GM12878 (cell line): ENCODE measurements around the gene PITPNC1. TPM values are rescaled to one million over a fixed set of nuclear protein-coding genes. Genes with fewer than 3 reads are reported as not detected.
A peak's percentile ranks its signal among the peaks of the same experiment; 100 is the strongest.
"Not testable (repeated sequence)": the region's sequence is repeated elsewhere in the genome, so short reads cannot be mapped to it uniquely, and the experiment has no call there.

ENCODE experiments used
- ATAC-seq: fragments of 200-7000 bp; cut with Tn5 transposase; 3 replicates; pipeline ENCODE4 v1.9.1; 2020; ENCODE audit warnings: mild to moderate bottlenecking, moderate library complexity
- BruUV-seq: library from RNA; stranded (reverse); fragments of 400-500 nt; replicated peaks from 2 replicates; lab custom pipeline; 2021; lab: Mats Ljungman, UMichigan
- CTCF ChIA-PET: fragments of 300-600 bp; sonication (Branson Sonifier 250); formaldehyde crosslinking; extraction: SDS; loops from one replicate; lab custom pipeline; 2021; ENCODE audit warnings: inconsistent platforms; lab: Yijun Ruan, JAX
- POLR2A ChIA-PET: fragments of 350-600 bp; formaldehyde crosslinking; extraction: SDS; loops from one replicate; lab custom pipeline; 2021; ENCODE audit warnings: inconsistent platforms; lab: Charles Lee
- RAD21 ChIA-PET: fragments of 300-600 bp; sonication (Branson Sonifier 250); formaldehyde crosslinking; loops from one replicate; lab custom pipeline; 2023; ENCODE audit warnings: antibody characterized with exemption; ENCODE audit not compliant: unreplicated experiment; lab: Charles Lee
- SMC1A ChIA-PET: fragments of 300-600 bp; sonication (Branson Sonifier 250); formaldehyde crosslinking; loops from one replicate; lab custom pipeline; 2023; ENCODE audit not compliant: unreplicated experiment, uncharacterized antibody; lab: Charles Lee
- DNase-seq: peaks from one replicate; pipeline ENCODE4 v3.0.0-alpha.2; 2011; ENCODE audit warnings: low read depth, low spot score
- FAIRE-seq: peaks from 3 replicates; lab custom pipeline; 2011; peaks lifted over from hg19 to GRCh38; lab: Jason Lieb, UNC
- H2AFZ ChIP-seq: 2 replicates; pipeline ENCODE4 v1.6.0; 2011; ENCODE audit warnings: low read depth, low read length, control low read depth; ENCODE audit not compliant: control insufficient read depth
- H3K27ac ChIP-seq: 2 replicates; pipeline ENCODE4 v1.5.1; 2011; ENCODE audit warnings: control low read depth; ENCODE audit not compliant: control insufficient read depth, insufficient read depth
- H3K27me3 ChIP-seq, 2 experiments: replicated peaks in 1 of 2; 2 replicates each; pipeline versions ENCODE4 v1.6.0 to v1.6.1; 2011; ENCODE audit warnings: low read length in 1 of 2; ENCODE audit not compliant: control insufficient read depth in 2 of 2, insufficient read depth in 2 of 2
- H3K36me3 ChIP-seq, 2 experiments: 2 replicates each; pipeline ENCODE4 v1.5.1; 2011; ENCODE audit warnings: low read length in 1 of 2; ENCODE audit not compliant: control insufficient read depth in 2 of 2, insufficient read depth in 2 of 2
- H3K4me1 ChIP-seq: 2 replicates; pipeline ENCODE4 v1.6.1; 2011; ENCODE audit warnings: mild to moderate bottlenecking, low read length, moderate library complexity, mixed read lengths; ENCODE audit not compliant: control insufficient read depth, insufficient read depth
- H3K4me2 ChIP-seq: 2 replicates; pipeline ENCODE4 v1.6.0; 2011; ENCODE audit warnings: control low read depth; ENCODE audit not compliant: control insufficient read depth, insufficient read depth
- H3K4me3 ChIP-seq: fragments of 200-600 bp; sonication (generic); 2 replicates; pipeline ENCODE4 v1.5.1; 2016
- H3K79me2 ChIP-seq: 2 replicates; pipeline ENCODE4 v1.6.0; 2011; ENCODE audit warnings: low read length; ENCODE audit not compliant: control insufficient read depth, insufficient read depth
- H3K9ac ChIP-seq: 2 replicates; pipeline ENCODE4 v1.8.0; 2011; ENCODE audit warnings: low read length, control low read depth, mixed read lengths; ENCODE audit not compliant: control insufficient read depth, insufficient read depth
- H3K9me3 ChIP-seq: replicated peaks from 3 replicates; pipeline ENCODE4 v1.5.1; 2011; ENCODE audit warnings: mild to moderate bottlenecking, low read length; ENCODE audit not compliant: control insufficient read depth, insufficient read depth
- H4K20me1 ChIP-seq: 2 replicates; pipeline ENCODE4 v1.6.0; 2011; ENCODE audit not compliant: control insufficient read depth, insufficient read depth
- ATF7 ChIP-seq: fragments of 450-650 bp; IDR thresholded peaks from 2 replicates; pipeline ENCODE4 v1.6.1; 2016; ENCODE audit warnings: low read depth, mild to moderate bottlenecking
- CREM ChIP-seq: IDR thresholded peaks from 2 replicates; pipeline ENCODE4 v1.6.1; 2014; ENCODE audit warnings: antibody characterized with exemption, low read depth
- ETV6 ChIP-seq, 2 experiments: fragments of 450-650 bp in 1 of 2; IDR thresholded peaks in 1 of 2; conservative IDR thresholded peaks in 1 of 2; 2 replicates each; pipeline ENCODE4 v1.6.1; 2014; ENCODE audit warnings: antibody characterized with exemption in 1 of 2, borderline replicate concordance in 1 of 2, low read depth in 1 of 2, mild to moderate bottlenecking in 1 of 2, moderate library complexity in 1 of 2
- HDAC2 ChIP-seq: fragments of 200-600 bp; sonication (generic); IDR thresholded peaks from 2 replicates; pipeline ENCODE4 v1.6.1; 2017
- IRF3 ChIP-seq: fragments of 450-650 bp; IDR thresholded peaks from 2 replicates; pipeline ENCODE4 v1.6.1; 2014; ENCODE audit warnings: mild to moderate bottlenecking
- JUNB ChIP-seq: IDR thresholded peaks from 2 replicates; pipeline ENCODE4 v1.6.1; 2016; ENCODE audit warnings: antibody characterized with exemption, mild to moderate bottlenecking
- KAT2A ChIP-seq: conservative IDR thresholded peaks from 2 replicates; pipeline ENCODE4 v1.6.1; 2011; ENCODE audit warnings: low read depth, low read length; ENCODE audit not compliant: control insufficient read depth
- MAX ChIP-seq: IDR thresholded peaks from 2 replicates; pipeline ENCODE4 v1.6.1; 2012; ENCODE audit warnings: low read depth, low read length, improper control_type of control experiment
- NFYA ChIP-seq: IDR thresholded peaks from 2 replicates; pipeline ENCODE4 v1.6.1; 2011; ENCODE audit warnings: low read depth, mild to moderate bottlenecking, low read length, improper control_type of control experiment, borderline replicate concordance
- RUNX3 ChIP-seq: IDR thresholded peaks from 2 replicates; pipeline ENCODE4 v1.6.1; 2012; ENCODE audit warnings: low read length, inconsistent platforms
- TCF12 ChIP-seq: IDR thresholded peaks from 2 replicates; pipeline ENCODE4 v1.6.1; 2011; ENCODE audit warnings: low read depth, mild to moderate bottlenecking, low read length
- WGBS: methylation state at CpG from one replicate; pipeline ENCODE4 v1.1.6; 2016; ENCODE audit warnings: low lambda C conversion rate; ENCODE audit not compliant: insufficient replicate concordance, insufficient coverage; ENCODE audit errors: missing lambda C conversion rate; 5-methylcytosine and 5-hydroxymethylcytosine counted together
- in situ Hi-C: fragments of 300-500 bp; cut with MboI; formaldehyde crosslinking; loops from 9 replicates; pipeline ENCODE4 v1.14.3; 2018; ENCODE audit warnings: mixed read lengths
- intact Hi-C: fragments of 100-400 bp; cut with micrococcal nuclease; formaldehyde crosslinking; loops from one replicate; pipeline ENCODE4 v1.14.2; 2022; ENCODE audit not compliant: unreplicated experiment
- polyA plus RNA-seq, 11 experiments: library from polyadenylated mRNA; depleted of rRNA in 4 of 11; unstranded in 6 of 11; stranded (reverse) in 5 of 11; fragments of >200 nt; fragmentation: Nextera tagmentation in 4 of 11; fragmentation: Illumina TruSeq in 1 of 11; extraction: Ambion mirVana in 4 of 11; extraction: Trizol in 1 of 11; gene quantifications; 1 replicate in 1 of 11; 2 replicates in 10 of 11; pipeline versions ENCODE4 v1.2.1 to v1.2.3, GENCODE V29; 2011 to 2016; ENCODE audit warnings: inconsistent platforms in 2 of 11, missing spikeins in 2 of 11, low read depth in 1 of 11
- total RNA-seq, 4 experiments: library from RNA; depleted of rRNA in 3 of 4; stranded (reverse); fragments of >200 nt in 3 of 4; fragmentation: Illumina TruSeq in 1 of 4; extraction: Trizol in 1 of 4; gene quantifications; 2 replicates each; pipeline versions ENCODE4 v1.2.1 to v1.2.3, GENCODE V29; 2013 to 2021

Gene PITPNC1
- total and polyA plus RNA-seq, 10 of the 15 experiments (the other 5 are each of a cell fraction or from before 2014, with no cell fraction given) = 12.2 to 62.4 (median 47.3) TPM

- H3K27ac ChIP-seq = no peak overlapping the region
- ChIA-PET CTCF (no interaction called here), SMC1A (interaction anchor here (0.6 to 0.9 kb wide), 2 partner anchors 48 kb away, joined by 3 read pairs; no protein-coding TSS in a partner anchor), RAD21 (interaction anchor here (0.6 kb wide), 1 partner anchor 176 kb away, joined by 3 read pairs; no protein-coding TSS in a partner anchor), POLR2A (no interaction called here)
- H3K36me3 ChIP-seq = no peaks in the 10 kb centered on the region; a peak in 1 of 4 replicates
- no peak overlapping the region for H2AFZ ChIP-seq
- ATAC-seq (no peak), FAIRE-seq (no peak), DNase-seq (no peak)
- TF ChIP-seq IRF3 = no peak
- TF ChIP-seq JUNB = no peak
- TF ChIP-seq RUNX3 = no peak
- no peak for TF ChIP-seq HDAC2
- TF ChIP-seq MAX = no peak
- TF ChIP-seq ATF7 = no peak
- TF ChIP-seq CREM = no peak
- TF ChIP-seq NFYA = no peak
- TF ChIP-seq TCF12 = no peak
- no peak for TF ChIP-seq KAT2A
- TF ChIP-seq ETV6 (conservative IDR thresholded peaks at IDR 0.05 in 1 of 2, IDR thresholded peaks at IDR 0.05 in 1 of 2; ENCODE audit: borderline replicate concordance in 1 of 2, low read depth in 1 of 2) = no peak
- no peaks in the 10 kb centered on the region for H4K20me1 ChIP-seq
- no peaks in the 10 kb centered on the region for H3K27me3 ChIP-seq
- H3K4me2 ChIP-seq = no peak overlapping the region
- WGBS = 54% methylated on average over 4 of the region's 4 CpGs
- H3K9ac ChIP-seq = no peak overlapping the region
- no TSS peak for BruUV-seq
- peaks cover 9% of the 10 kb centered on the region for H3K79me2 ChIP-seq
- H3K4me3 ChIP-seq = no peak overlapping the region
- in situ Hi-C loops = loop anchor here (25.0 kb wide), 1 partner anchor 715 kb away; no protein-coding TSS in a partner anchor
- no peaks in the 10 kb centered on the region for H3K9me3 ChIP-seq
- intact Hi-C loops = no loop called here
- H3K4me1 ChIP-seq = peaks cover 16% of the 10 kb centered on the region
Measured at GRCh38 chr17:67427424-67427823, 50.3 kb downstream of the PITPNC1 start.

GRCh38 chr17:67430515-67430914 lies 53.4 kb downstream of the PITPNC1 start:
- H4K20me1 ChIP-seq, H3K4me3 ChIP-seq, H3K4me2 ChIP-seq, H3K36me3 ChIP-seq, H3K27me3 ChIP-seq, H3K9ac ChIP-seq, ATAC-seq, H3K9me3 ChIP-seq, H2AFZ ChIP-seq, FAIRE-seq, DNase-seq, POLR2A ChIA-PET, BruUV-seq, RAD21 ChIA-PET: not testable (repeated sequence)
- 72% methylated on average over 4 of the region's 4 CpGs for WGBS
- Histone ChIP-seq H3K4me1 (peaks cover 29% of the 10 kb centered on the region), H3K79me2 (peaks cover 16% of the 10 kb centered on the region), H3K27ac (peak overlapping the region; percentile 69; the same call in 1 of the 2 replicates)
- SMC1A ChIA-PET = interaction anchor here (1.4 to 2.9 kb wide), 4 partner anchors 9 to 40 kb away, joined by 4 to 10 read pairs (median 6); no protein-coding TSS in a partner anchor
- intact Hi-C loops = loop anchor here (5.0 kb wide), 1 partner anchor 38 kb away; no protein-coding TSS in a partner anchor
- in situ Hi-C loops = loop anchor here (25.0 kb wide), 1 partner anchor 718 kb away; no protein-coding TSS in a partner anchor
- CTCF ChIA-PET = interaction anchor here (1.4 to 3.6 kb wide), 2 partner anchors 11 to 45 kb away, joined by 4 to 13 read pairs; no protein-coding TSS in a partner anchor
